Measurements from ENCODE around the gene AGPS.

GRCh38 chr2:177483531-177483930 lies 91.0 kb downstream of the AGPS start:
- TF ChIP-seq ZKSCAN3 (CRISPR knock-in tag; IDR thresholded peaks at IDR 0.05), result no peak
- no peak for TF ChIP-seq HIVEP1 (CRISPR knock-in tag; IDR thresholded peaks at IDR 0.05)
- TF ChIP-seq ZBTB26 (CRISPR knock-in tag; IDR thresholded peaks at IDR 0.05), result no peak
- no peak for TF ChIP-seq JUND (IDR thresholded peaks at IDR 0.05; ENCODE audit: borderline replicate concordance, low read depth, low read length)
- no peak for TF ChIP-seq JUND (tag; IDR thresholded peaks at IDR 0.05; ENCODE audit: borderline replicate concordance, low read depth, low read length)
- no peak for TF ChIP-seq CTCF (IDR thresholded peaks at IDR 0.05 in 2 of 3, conservative IDR thresholded peaks at IDR 0.05 in 1 of 3; ENCODE audit: insufficient read depth in 2 of 3, low read depth in 1 of 3, low read length in 3 of 3)
- TF ChIP-seq PREB (CRISPR knock-in tag; IDR thresholded peaks at IDR 0.05), result no peak
- TF ChIP-seq ZC3H4 (CRISPR knock-in tag; IDR thresholded peaks at IDR 0.05; ENCODE audit: borderline replicate concordance), result no peak
- no peak for TF ChIP-seq MLX (CRISPR knock-in tag; conservative IDR thresholded peaks at IDR 0.05)
- no peak for TF ChIP-seq ATF7 (IDR thresholded peaks at IDR 0.05)
- no peak for TF ChIP-seq ETS1 (conservative IDR thresholded peaks at IDR 0.05; ENCODE audit: control insufficient read depth, low read depth, low read length)
- TF ChIP-seq TRIM25 (IDR thresholded peaks at IDR 0.05; ENCODE audit: borderline replicate concordance), result no peak
- no peak for TF ChIP-seq MAFK (IDR thresholded peaks at IDR 0.05; ENCODE audit: low read length)
- TF ChIP-seq ZNF407 (IDR thresholded peaks at IDR 0.05; ENCODE audit: low read depth), result no peak
